LoVo (cell line): ENCODE results near the gene SEC61A1.
A peak's percentile ranks its signal among the peaks of the same experiment; 100 is the strongest.

Source experiments
- DNase-seq: peaks from one replicate; pipeline ENCODE4 v3.0.0-alpha.2; 2016; ENCODE audit warnings: low spot score

SEC61A1 gene

GRCh38 chr3:128060473-128061381, 8.5 kb downstream of the SEC61A1 start:
- no peak for DNase-seq

- DNase-seq, result no peak
Observed at GRCh38 chr3:128062033-128062745, 10.0 kb downstream of the SEC61A1 start.

- DNase-seq, result no peak
Observed at GRCh38 chr3:128063865-128064264, 11.6 kb downstream of the SEC61A1 start.

GRCh38 chr3:128064962-128065361, 12.7 kb downstream of the SEC61A1 start:
- DNase-seq, result no peak

- DNase-seq, result no peak
Observed at GRCh38 chr3:128066114-128066513, 13.9 kb downstream of the SEC61A1 start.

GRCh38 chr3:128066676-128067075, 14.4 kb downstream of the SEC61A1 start:
- DNase-seq, result no peak

- no peak for DNase-seq
Observed at GRCh38 chr3:128067489-128067888, 15.3 kb downstream of the SEC61A1 start.

- DNase-seq, result peak; percentile 11
Observed at GRCh38 chr3:128068156-128068620, 16.0 kb downstream of the SEC61A1 start.

GRCh38 chr3:128069271-128069670, 17.0 kb downstream of the SEC61A1 start:
- DNase-seq, result no peak

GRCh38 chr3:128070898-128071591, 18.8 kb downstream of the SEC61A1 start:
- no peak for DNase-seq

- DNase-seq, result no peak
Observed at GRCh38 chr3:128071771-128072453, 19.7 kb downstream of the SEC61A1 start.

GRCh38 chr3:128072454-128073184, 20.4 kb downstream of the SEC61A1 start:
- no peak for DNase-seq

GRCh38 chr3:128073185-128073725, 21.0 kb downstream of the SEC61A1 start:
- no peak for DNase-seq

GRCh38 chr3:128073807-128074206, 21.6 kb downstream of the SEC61A1 start:
- no peak for DNase-seq

GRCh38 chr3:128074851-128075521, 22.7 kb downstream of the SEC61A1 start:
- DNase-seq, result no peak

- peak; percentile 92 for DNase-seq
Observed at GRCh38 chr3:128075522-128076482, 23.6 kb downstream of the SEC61A1 start.

- no peak for DNase-seq
Observed at GRCh38 chr3:128076483-128077201, 24.4 kb downstream of the SEC61A1 start.

- DNase-seq, result no peak
Observed at GRCh38 chr3:128077202-128077624, 25.0 kb downstream of the SEC61A1 start.
